DOHH2 (cell line): ENCODE measurements around the gene DMRT1.

ENCODE experiments used
- H3F3A ChIP-seq: fragments of 200-600 bp; sonication (generic), shearing (Covaris generic); 2 replicates; pipeline ENCODE4 v1.6.0; 2016; ENCODE audit warnings: antibody characterized with exemption, mild to moderate bottlenecking; ENCODE audit not compliant: control insufficient read depth, insufficient read depth
- H3K27ac ChIP-seq: fragments of 200-600 bp; sonication (generic); 2 replicates; pipeline ENCODE4 v1.5.1; 2014; ENCODE audit warnings: low read depth, mild to moderate bottlenecking, low read length, moderate library complexity
- H3K27me3 ChIP-seq: fragments of 200-600 bp; sonication (generic); 2 replicates; pipeline ENCODE4 v1.6.1; 2014; ENCODE audit warnings: mild to moderate bottlenecking, low read length, mixed read lengths; ENCODE audit not compliant: control insufficient read depth
- H3K36me3 ChIP-seq: fragments of 200-600 bp; sonication (generic); 2 replicates; pipeline ENCODE4 v1.6.1; 2014; ENCODE audit warnings: mild to moderate bottlenecking, low read length, moderate library complexity, mixed read lengths; ENCODE audit not compliant: control insufficient read depth
- H3K4me1 ChIP-seq: fragments of 200-600 bp; sonication (generic); 2 replicates; pipeline ENCODE4 v1.6.1; 2014; ENCODE audit warnings: mild to moderate bottlenecking, low read length, mixed read lengths; ENCODE audit not compliant: control insufficient read depth
- H3K4me2 ChIP-seq: fragments of 200-600 bp; sonication (generic); 2 replicates; pipeline ENCODE4 v1.6.0; 2014; ENCODE audit warnings: mild to moderate bottlenecking, low read length, moderate library complexity
- H3K4me3 ChIP-seq: fragments of 200-600 bp; sonication (generic); 2 replicates; pipeline ENCODE4 v1.5.1; 2014; ENCODE audit warnings: mild to moderate bottlenecking, low read length, mixed read lengths
- H3K79me2 ChIP-seq: fragments of 200-600 bp; sonication (generic); 2 replicates; pipeline ENCODE4 v1.6.1; 2014; ENCODE audit warnings: mild to moderate bottlenecking, low read length, mixed read lengths; ENCODE audit not compliant: control insufficient read depth
- H3K9me2 ChIP-seq: fragments of 200-600 bp; sonication (generic); replicated peaks from 2 replicates; pipeline ENCODE4 v1.6.1; 2014; ENCODE audit warnings: mild to moderate bottlenecking, low read length, mixed read lengths; ENCODE audit not compliant: control insufficient read depth
- H3K9me3 ChIP-seq: fragments of 200-600 bp; sonication (generic); 2 replicates; pipeline ENCODE4 v1.6.1; 2014; ENCODE audit warnings: antibody characterized with exemption, low read length, mixed read lengths; ENCODE audit not compliant: control insufficient read depth, insufficient read depth
- H4K20me1 ChIP-seq: fragments of 200-600 bp; sonication (generic); 2 replicates; pipeline ENCODE4 v1.6.0; 2014; ENCODE audit warnings: low read depth, mild to moderate bottlenecking, antibody characterized with exemption, low read length, moderate library complexity; ENCODE audit not compliant: control insufficient read depth, insufficient read depth
- CTCF ChIP-seq: fragments of 200-600 bp; sonication (generic); IDR thresholded peaks from one replicate; pipeline ENCODE4 v1.5.1; 2014; ENCODE audit warnings: antibody characterized with exemption, mild to moderate bottlenecking, low read depth, low read length; ENCODE audit not compliant: poor library complexity, severe bottlenecking
- EZH2phosphoT487 ChIP-seq: fragments of 200-600 bp; sonication (generic); IDR thresholded peaks from 2 replicates; pipeline ENCODE4 v1.6.1; 2017; ENCODE audit warnings: borderline replicate concordance, mild to moderate bottlenecking, antibody characterized with exemption, low read length, moderate library complexity, mixed read lengths

Gene DMRT1

DNA sequence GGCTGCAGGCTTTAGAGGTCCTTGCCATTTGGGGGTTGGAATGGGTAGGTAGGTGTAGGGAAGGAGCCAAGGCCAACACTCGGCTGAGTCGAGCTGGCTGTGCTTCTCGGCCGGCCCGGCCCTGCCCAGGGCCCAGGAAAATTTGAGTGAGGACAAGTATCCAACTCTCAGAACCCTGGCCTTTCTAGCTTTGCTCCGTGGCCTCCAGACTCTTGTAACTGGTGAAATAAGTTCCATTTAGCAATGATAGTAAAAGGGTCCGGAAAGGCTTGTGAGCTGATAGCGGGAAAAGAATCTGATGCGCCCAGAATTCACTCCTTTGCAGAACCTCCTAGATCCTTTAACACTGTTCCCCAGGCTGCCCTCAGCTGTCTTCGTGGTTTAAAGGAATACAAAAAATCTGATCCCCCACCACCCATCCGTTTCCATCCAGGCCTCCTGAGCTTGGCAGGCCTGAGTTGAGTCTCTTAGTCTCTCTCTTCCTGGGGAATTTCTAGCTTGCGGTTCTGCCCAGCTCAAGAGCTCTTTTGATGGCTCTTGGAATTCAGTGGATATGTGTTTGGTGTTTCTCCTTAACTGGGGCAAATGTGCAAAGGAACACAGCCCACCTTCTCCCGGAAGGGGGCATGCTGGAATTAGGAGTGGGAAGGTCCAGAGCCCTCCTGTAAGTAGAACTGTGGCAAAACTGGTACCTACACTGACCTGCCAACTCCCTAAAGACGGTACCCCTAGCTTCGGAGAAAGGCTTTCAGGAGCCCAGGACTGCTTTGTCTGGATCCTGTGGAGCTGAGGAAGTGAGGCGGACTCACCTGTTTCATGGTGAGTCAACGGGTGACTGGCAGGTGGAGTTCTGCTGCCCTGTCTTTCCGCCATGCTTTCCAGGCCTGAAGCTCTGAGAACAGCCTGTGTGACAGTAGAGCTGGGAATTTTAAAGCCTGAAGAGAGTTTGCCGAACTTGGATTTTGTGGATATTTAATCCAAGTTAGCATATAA is 136.6 kb downstream of the DMRT1 start:
- peaks cover 10% of the 10 kb centered on the region; the same call in 1 of the 2 replicates for H3K9me3 ChIP-seq
- H3K36me3 ChIP-seq = no peaks in the 10 kb centered on the region
- no peak overlapping the region for H3K4me3 ChIP-seq
- H4K20me1 ChIP-seq = no peaks in the 10 kb centered on the region
- H3K27ac ChIP-seq = no peak overlapping the region
- H3K9me2 ChIP-seq = no peaks in the 10 kb centered on the region
- H3K79me2 ChIP-seq = no peaks in the 10 kb centered on the region
- H3K4me1 ChIP-seq = no peaks in the 10 kb centered on the region
- H3K27me3 ChIP-seq = peaks cover 48% of the 10 kb centered on the region
- no peak overlapping the region for H3K4me2 ChIP-seq
- no peaks in the 10 kb centered on the region for H3F3A ChIP-seq
- TF ChIP-seq CTCF (no peak), EZH2phosphoT487 (no peak)

DNA sequence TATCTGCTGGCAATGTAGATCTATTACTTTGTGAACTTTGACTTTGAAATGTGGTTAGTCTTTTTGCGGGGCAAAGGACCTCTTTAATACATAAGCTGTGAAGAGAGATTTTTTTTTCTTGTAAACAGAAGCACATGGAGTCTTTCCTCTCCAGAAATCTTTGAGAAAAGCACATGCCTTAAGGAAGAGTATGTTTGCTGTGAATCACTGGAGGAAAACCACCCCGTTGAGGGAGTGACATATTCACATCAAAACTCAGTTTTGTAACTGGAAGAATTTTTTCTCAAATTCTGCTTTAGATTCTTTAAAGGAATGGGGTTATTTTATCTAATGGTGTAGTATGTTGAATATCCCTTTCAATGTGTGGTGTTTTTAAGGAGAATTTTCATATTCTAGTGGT is 138.5 kb downstream of the DMRT1 start:
- Histone ChIP-seq H3K4me3 (no peak overlapping the region), H3K9me2 (no peaks in the 10 kb centered on the region), H3K36me3 (no peaks in the 10 kb centered on the region), H3K27me3 (peaks cover 58% of the 10 kb centered on the region), H3K4me1 (no peaks in the 10 kb centered on the region), H3K79me2 (no peaks in the 10 kb centered on the region), H4K20me1 (no peaks in the 10 kb centered on the region), H3F3A (no peaks in the 10 kb centered on the region), H3K9me3 (peaks cover 6% of the 10 kb centered on the region; the same call in 1 of the 2 replicates), H3K27ac (no peak overlapping the region), H3K4me2 (no peak overlapping the region)
- no peak for TF ChIP-seq EZH2phosphoT487
- no peak for TF ChIP-seq CTCF

GRCh38 chr9:980640-981039 is 139.1 kb downstream of the DMRT1 start:
- Histone ChIP-seq H4K20me1 (no peaks in the 10 kb centered on the region), H3K36me3 (no peaks in the 10 kb centered on the region), H3K4me2 (no peak overlapping the region), H3F3A (no peaks in the 10 kb centered on the region), H3K27ac (no peak overlapping the region), H3K9me2 (no peaks in the 10 kb centered on the region), H3K27me3 (peaks cover 62% of the 10 kb centered on the region), H3K79me2 (no peaks in the 10 kb centered on the region), H3K9me3 (0 out of 2 replicates have a peak, but pooled peaks cover under 1% of the 10 kb centered on the region), H3K4me3 (no peak overlapping the region), H3K4me1 (no peaks in the 10 kb centered on the region)
- no peak for TF ChIP-seq CTCF
- 0 out of 2 replicates have a peak, but pooled peaks have one; percentile 8 for TF ChIP-seq EZH2phosphoT487
